HG03066 (cell line): ENCODE results near the gene PSMC4.
"Not testable (repeated sequence)": the region's sequence is repeated elsewhere in the genome, so short reads cannot be mapped to it uniquely, and the experiment has no call there.

Experiments used
- ATAC-seq: cut with Tn5 transposase; IDR thresholded peaks from one replicate; pipeline ENCODE4 v1.9.1; 2021; ENCODE audit warnings: low read depth; ENCODE audit not compliant: unreplicated experiment

PSMC4 gene

GRCh38 chr19:39943586-39943985 is 27.4 kb upstream of the PSMC4 start:
- ATAC-seq: no peak

DNA sequence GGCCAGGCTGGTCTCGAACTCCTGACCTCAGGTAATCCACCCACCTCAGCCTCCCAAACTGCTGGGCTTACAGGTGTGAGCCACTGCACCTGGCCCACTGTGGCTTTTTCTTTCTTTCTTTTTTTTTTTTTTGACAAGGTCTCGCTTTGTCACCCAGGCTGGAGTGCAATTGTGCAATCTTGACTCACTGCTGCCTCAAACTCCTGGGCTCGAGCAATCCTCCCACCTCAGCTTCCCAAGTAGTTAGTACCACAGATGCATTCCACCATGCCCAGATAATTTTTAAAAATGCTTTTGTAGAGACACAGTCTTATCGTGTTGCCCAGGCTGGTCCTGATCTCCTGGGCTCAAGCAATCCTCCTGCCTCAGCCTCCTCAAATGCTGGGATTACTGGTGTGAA is 24.4 kb upstream of the PSMC4 start:
- no peak for ATAC-seq

- ATAC-seq: no peak
Observed at GRCh38 chr19:39949026-39949747, 21.8 kb upstream of the PSMC4 start.

- ATAC-seq: no peak
Observed at GRCh38 chr19:39951065-39951650, 19.8 kb upstream of the PSMC4 start.

GRCh38 chr19:39951686-39952085 is 19.3 kb upstream of the PSMC4 start:
- ATAC-seq: no peak

- no peak for ATAC-seq
Observed at GRCh38 chr19:39953915-39954314, 17.1 kb upstream of the PSMC4 start.

DNA sequence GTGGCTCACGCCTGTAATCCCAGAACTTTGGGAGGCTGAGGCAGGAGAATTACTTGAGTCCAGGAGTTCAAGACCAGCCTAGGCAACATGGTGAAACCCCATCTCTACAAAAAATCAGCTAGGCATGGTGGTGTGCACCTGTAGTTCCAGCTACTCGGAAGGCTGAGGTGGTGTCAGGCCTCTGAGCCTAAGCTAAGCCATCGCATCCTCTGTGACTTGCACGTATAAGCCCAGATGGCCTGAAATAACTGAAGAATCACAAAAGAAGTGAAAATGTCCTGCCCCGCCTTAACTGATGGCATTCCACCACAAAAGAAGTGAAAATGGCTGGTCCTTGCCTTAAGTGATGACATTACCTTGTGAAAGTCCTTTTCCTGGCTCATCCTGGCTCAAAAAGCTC is 13.1 kb upstream of the PSMC4 start:
- ATAC-seq: not testable (repeated sequence)

DNA sequence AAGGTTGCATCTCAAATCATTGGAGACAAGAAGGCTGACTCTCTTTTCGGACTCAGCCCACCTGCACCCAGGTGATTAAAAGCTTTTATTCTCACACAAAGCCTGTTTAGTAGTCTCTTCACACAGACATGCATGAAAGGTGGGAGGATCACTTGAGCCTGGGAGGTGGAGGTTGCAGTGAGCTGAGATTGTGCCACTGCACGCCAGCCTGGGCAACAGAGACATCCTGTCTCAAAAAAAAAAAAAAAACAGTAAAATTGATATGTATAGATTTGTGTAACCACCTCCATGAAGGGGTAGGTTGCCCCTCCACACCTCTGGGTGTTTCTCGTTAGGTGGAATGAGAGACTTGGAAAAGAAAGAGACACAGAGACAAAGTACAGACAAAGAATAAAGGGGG is 12.0 kb upstream of the PSMC4 start:
- not testable (repeated sequence) for ATAC-seq

- ATAC-seq: not testable (repeated sequence)
Observed at GRCh38 chr19:39959407-39959806, 11.6 kb upstream of the PSMC4 start.

DNA sequence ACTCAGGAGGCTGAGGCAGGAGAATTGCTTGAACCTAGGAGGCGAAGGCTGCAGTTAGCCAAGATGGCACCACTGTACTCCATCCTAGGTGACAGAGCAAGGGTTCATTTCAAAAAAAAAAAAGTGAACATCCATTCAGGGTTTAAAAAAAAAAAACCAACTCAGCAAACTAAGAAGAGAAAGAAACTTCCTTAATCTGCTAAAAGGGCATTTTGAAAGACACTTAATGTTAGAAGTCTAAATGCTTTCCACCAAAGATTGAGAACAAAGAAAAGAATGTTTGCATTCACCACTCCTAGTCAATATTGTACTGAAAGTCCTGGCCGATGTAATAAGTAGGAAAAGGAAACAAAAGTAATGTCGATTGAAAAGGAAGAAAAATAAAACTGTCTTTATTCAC is 7.1 kb upstream of the PSMC4 start:
- ATAC-seq: no peak

DNA sequence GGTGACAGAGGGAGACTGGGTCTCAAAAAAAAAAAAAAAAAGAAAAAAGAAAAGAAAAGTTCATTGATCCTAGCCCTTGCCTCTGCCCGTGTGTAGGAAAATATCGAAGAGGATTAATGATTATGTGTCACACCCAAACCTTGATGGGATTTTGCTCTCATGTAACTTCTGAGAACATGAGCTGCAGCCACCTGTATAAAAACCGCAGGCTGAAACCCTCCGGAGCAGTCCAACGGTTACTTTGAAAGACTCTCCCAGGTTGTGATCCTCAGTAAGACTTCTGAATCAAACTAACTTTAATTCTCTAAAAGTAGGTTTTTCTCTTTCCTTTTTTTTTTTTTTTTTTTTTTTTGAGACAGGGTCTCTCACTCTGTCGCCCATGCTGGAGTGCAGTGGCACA is 4.3 kb upstream of the PSMC4 start:
- no peak for ATAC-seq

- no peak for ATAC-seq
Observed at GRCh38 chr19:39967561-39967960, 3.4 kb upstream of the PSMC4 start.

- ATAC-seq: no peak
Observed at GRCh38 chr19:39968789-39969188, 2.2 kb upstream of the PSMC4 start.

GRCh38 chr19:39969266-39969665 is 1.7 kb upstream of the PSMC4 start:
- no peak for ATAC-seq

- no peak for ATAC-seq
Observed at GRCh38 chr19:39969681-39970424, 1.1 kb upstream of the PSMC4 start.

DNA sequence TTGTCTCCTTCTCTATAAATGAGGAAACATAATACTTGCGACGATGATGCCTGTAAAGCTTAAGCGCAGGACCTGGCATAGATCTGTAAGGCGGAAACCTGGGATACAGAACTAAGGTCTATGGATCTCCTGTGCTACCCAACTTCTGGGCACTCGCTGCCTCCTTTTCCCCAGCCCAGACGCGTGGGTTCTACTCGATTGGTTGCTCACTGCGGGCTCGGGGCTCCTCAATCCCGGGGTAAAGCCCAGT is 615 bp upstream of the PSMC4 start:
- ATAC-seq: no peak

- ATAC-seq: no peak
Observed at GRCh38 chr19:39971380-39972035, 543 bp downstream of the PSMC4 start.

DNA sequence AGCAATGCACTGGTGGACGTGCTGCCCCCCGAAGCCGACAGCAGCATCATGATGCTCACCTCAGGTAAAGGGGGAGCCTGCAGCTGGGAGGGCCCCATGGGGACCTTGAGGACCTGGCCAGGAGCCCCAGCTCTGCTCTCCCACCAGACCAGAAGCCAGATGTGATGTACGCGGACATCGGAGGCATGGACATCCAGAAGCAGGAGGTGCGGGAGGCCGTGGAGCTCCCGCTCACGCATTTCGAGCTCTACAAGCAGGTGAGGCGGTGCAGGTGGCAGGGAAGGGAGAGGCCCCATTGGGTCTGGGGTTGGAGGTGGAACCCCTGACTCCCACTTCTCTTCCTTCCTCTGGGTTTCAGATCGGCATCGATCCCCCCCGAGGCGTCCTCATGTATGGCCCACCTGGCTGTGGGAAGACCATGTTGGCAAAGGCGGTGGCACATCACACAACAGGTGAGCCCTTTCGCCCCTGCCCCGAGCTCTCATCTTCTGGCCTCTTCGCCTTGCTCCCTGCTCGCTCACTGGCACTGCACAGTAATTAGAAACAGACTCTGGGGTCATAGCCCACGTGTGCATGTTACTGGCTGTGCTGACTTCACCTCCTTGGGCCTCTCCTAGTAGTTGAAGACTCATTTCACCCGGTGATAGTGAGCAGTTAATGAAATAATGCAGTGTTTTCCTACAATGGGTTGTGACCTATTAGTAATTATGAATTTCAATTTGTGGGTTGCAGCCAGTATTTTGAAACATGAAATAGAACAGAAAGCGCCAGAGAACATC is 3.6 kb downstream of the PSMC4 start:
- no peak for ATAC-seq

GRCh38 chr19:39982883-39983282 is 11.9 kb downstream of the PSMC4 start:
- no peak for ATAC-seq

GRCh38 chr19:39983695-39984300 is 12.8 kb downstream of the PSMC4 start:
- no peak for ATAC-seq
